Activated CD4-positive, alpha-beta T cell treated with anti-CD3 and anti-CD28 coated beads, Interleukin-2, amount 50 U/mL, for 48 hours (primary cell): ENCODE measurements around the gene TSPAN5.

Source experiments
- DNase-seq, 2 experiments: peaks; one replicate each; pipeline ENCODE4 v3.0.0-alpha.2; 2020

TSPAN5 gene

GRCh38 chr4:98515470-98515809 lies 143.0 kb downstream of the TSPAN5 start:
- no peak for DNase-seq

- no peak for DNase-seq
Measured at GRCh38 chr4:98514741-98515469, 143.5 kb downstream of the TSPAN5 start.

DNA sequence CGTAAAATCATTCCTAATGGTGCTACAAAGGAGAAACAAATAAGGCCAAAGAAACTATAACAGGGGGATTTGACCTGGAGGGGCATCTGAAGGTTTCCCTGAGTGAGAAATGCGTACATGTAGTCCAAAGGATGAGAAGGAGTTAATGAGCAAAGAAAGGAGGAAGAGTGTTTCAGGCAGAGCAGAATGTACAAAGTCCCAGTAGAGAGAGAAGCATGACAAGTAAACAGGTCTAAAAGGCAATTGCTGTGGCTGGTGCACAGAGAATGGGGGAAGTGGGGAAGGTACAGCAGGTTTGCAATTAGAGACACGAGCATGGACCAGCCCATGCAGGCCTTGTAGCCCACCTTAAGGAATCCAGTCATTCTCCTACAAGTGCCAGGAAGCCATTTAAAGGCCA lies 145.5 kb downstream of the TSPAN5 start:
- DNase-seq, result no peak

GRCh38 chr4:98510757-98511517 lies 147.5 kb downstream of the TSPAN5 start:
- peak in 1 of 2 experiments; percentile 49 for DNase-seq

GRCh38 chr4:98510340-98510739 lies 148.1 kb downstream of the TSPAN5 start:
- no peak for DNase-seq

DNA sequence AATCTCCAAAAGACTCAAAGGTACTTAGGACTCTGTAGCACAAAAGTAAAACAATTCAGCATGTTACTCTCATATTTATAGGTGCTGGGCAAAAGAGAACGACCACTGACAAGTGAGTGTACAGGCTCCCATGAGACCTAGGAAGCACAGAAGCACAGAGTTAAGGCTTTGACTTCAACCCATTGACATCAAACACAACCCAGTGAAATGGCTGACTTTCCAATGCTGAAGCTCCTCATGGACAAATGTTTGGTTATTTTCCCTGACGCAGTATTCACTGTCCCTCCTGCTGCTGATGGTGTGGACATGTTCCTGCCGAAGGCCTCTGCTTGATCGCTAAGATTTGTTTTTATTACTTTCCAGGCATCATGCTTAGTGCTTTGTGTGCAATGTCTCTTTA lies 148.7 kb downstream of the TSPAN5 start:
- no peak for DNase-seq

DNA sequence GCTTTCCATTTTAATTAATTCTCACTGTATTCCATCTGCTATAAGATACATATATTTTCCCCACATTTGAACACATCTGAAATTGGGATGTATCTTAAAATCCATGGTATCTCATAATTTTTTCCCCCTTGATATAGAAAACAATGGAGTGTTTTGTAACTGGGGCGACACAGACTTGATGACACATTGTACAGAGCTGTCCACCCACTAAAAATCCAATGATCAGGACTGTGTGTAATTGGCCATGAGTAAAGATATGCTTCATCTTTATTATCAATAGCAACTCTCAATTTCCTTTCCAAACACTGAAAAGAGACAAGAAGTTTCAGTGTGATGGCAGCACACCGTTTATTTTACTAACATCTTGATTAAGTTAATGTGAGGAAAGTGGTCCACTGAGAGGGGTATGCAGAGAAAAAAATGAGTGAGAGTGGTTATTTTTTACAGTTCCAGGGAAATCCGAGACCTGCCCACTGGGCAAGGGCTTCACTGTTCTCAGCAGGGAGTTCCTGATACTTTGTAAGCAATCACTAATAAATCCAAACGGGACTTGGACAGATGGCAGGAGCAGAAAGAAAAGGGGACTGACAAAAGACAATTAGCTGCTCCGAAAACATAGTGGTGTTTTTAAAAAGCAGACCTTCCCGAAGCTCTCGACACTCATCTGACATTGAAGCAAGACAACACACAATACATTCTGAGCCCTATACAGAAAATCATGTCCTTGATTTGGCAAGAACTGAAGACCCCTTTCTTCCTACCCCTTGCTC lies 149.4 kb downstream of the TSPAN5 start:
- DNase-seq, result no peak

DNA sequence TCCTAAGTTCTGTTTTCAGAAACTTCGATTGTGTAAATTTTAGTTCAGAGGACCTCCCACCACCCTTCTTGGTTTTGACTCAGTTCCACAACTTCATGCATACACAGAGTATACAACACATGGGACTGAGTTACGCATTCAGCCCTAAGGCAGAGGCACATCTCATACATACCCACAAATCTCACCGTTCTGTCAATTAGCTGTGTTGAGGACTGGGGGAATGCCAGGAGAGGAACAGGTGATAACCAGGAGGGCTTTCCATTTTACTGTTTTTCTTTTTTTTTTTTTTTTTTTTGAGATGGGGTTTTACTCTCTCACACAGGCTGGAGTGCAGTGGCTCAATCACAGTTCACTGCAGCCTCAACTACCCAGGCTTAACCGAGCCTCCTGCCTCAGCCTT lies 150.2 kb downstream of the TSPAN5 start:
- DNase-seq, result no peak

DNA sequence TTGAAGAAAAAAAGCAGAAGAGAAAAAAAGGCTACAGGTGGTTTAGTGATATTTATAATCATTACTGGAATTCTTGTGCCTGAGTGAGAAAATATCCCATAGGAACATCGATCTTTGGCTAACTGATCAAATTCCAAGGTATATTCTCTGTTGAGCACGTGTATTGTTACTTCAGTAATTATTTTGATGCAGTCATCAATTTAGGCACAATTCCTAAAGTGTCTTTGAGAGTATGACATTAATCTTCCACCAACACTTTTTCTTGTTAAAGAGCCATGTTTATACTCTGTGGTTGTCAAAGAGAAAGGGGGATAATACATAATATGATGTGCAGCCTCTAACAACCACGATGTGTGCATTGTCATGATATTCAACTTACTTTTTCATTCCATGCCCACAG lies 151.1 kb downstream of the TSPAN5 start:
- no peak for DNase-seq

DNA sequence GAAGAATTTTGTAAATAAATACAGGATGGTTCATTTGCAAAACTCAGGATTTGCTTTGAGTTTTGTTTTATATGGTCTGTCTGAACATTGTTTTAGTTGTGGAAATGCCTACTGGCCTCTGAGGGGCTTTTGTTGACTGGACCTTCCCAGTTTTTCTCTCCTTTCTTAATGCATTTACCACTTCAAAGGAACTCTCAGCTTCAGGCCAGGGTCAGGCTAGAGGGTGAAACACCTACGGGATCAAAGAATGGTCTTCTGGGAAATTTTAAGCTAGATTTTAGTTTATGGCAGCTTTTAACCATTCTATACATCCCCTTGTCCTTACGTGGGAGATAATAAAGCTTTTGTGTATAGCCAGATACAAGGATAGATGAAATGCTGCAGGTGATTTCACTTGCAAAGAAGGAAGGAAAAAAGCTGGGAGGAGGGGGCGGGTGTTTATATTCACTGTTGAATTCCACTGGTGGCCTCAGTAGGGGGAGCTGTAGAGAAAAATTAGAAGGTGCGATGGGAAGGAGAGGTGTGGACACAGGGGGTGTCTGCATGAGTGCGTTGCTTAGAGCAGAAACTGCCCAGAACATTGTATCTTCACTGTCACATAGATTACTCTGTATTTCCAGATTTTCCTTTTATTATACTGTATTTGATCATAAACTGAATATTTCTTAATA lies 151.8 kb downstream of the TSPAN5 start:
- no peak for DNase-seq

GRCh38 chr4:98505992-98506391 lies 152.4 kb downstream of the TSPAN5 start:
- no peak for DNase-seq

DNA sequence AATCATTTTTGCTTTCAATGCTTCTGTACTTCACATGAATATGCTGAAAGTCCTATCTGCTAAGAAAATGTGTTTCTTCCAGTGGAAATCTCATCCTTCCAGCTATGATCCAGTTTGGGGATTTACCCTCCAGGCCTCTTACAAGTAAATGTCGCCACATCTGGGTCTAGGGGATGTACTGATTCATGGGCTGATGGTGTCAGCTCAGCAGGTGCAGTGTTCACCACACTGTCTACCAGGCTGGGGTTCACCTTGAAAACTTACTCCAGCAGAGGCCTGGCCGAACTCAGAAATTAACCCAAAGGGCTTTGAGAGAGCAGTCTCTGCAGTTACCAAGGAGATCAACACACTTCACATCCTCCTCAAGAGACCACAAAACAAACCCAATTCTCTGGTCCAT lies 154.3 kb downstream of the TSPAN5 start:
- DNase-seq, result no peak

DNA sequence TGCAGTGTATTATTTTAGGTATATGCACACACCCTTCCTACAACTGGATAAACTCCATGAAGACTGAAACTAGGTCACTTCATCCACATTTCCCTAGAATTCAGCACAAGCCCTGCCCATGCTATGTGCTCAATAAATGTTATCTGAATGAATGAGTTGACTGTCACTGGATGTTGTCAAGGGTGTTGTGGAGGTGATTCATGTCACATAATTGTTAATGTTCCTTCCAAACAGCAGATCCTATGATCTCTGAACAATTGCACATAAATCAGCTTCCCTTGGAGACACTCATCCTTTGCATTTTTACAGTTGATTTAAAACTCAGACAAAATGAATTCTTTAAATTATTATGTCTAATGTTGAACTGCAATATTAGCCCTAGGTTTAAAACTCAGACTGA lies 154.7 kb downstream of the TSPAN5 start:
- no peak for DNase-seq

DNA sequence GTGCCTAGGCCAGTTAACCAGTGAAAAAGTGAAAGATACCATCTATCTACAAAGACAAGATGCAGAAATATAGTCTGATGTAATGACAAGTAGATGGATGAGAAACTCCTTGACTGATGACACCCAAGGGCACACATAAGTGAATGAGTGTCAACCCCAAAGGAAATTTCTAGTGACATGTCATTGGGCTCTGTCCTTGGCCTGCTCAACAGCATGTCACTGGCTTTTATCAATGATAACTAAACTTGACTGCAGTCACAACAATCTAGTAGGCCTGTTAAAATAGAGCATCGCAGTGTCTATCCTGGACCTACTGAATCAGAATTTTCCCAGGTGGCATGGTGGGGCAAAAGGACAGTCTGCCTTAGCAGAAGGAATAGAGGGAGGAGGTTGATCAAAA lies 155.8 kb downstream of the TSPAN5 start:
- DNase-seq, result no peak

DNA sequence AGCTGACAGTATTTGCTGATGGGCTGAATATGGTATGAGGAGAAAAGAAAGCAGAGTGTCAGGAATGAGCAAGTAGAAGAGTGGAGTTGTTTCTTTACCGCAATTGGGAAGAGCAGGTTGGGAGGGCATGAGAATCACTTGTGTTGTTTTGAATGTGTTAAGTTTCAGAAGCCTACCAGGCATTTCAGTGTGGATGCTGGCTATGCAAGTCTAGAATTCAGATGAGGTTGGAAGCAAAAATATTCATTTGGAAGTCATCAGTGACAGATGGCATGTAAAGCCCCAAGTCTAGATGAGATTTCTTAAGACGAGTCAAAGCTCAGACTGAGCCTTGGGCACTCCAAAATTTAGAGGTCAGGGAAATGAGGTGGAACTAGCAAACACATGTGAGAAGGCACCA lies 156.4 kb downstream of the TSPAN5 start:
- no peak for DNase-seq

DNA sequence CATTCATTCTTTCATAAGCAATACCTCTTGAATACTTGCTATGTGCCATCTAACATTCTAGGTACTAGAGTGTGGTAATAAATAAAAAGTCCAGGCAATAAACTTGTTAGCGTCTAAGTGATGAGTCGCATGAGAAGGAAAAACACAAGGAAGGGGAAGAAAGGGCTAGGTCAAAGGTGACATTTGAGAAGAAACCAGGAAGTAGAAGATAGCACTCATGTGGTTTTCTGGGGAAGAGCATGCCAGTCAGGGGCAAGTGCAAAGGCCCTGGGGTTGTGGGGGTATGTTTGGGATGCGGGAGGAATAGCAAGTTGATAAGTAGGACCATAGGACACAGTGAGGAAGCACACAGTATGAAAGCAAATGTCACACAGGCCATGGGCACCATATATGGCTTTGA lies 157.0 kb downstream of the TSPAN5 start:
- DNase-seq, result no peak

GRCh38 chr4:98498774-98499173 lies 159.6 kb downstream of the TSPAN5 start:
- DNase-seq, result no peak

GRCh38 chr4:98496152-98496845 lies 162.1 kb downstream of the TSPAN5 start:
- DNase-seq, result no peak

- DNase-seq, result no peak
Measured at GRCh38 chr4:98493296-98493695, 165.1 kb downstream of the TSPAN5 start.

GRCh38 chr4:98491899-98492559 lies 166.4 kb downstream of the TSPAN5 start:
- no peak for DNase-seq

GRCh38 chr4:98490251-98490650 lies 168.2 kb downstream of the TSPAN5 start:
- no peak for DNase-seq

- DNase-seq, result peak in 1 of 2 experiments; percentile 26
Measured at GRCh38 chr4:98485816-98486345, 172.5 kb downstream of the TSPAN5 start.
